Neural progenitor cell (in vitro differentiated cells): ENCODE results near the gene MGAT3. TPM values are rescaled to one million over a fixed set of nuclear protein-coding genes. Genes with fewer than 3 reads are reported as not detected.
A peak's percentile ranks its signal among the peaks of the same experiment; 100 is the strongest.

Source experiments
- DNase-seq: peaks from one replicate; pipeline ENCODE4 v3.0.0-alpha.2; 2016; ENCODE audit warnings: low spot score
- H2AFZ ChIP-seq: fragments of 200-600 bp; sonication (generic); replicated peaks from 2 replicates; pipeline ENCODE4 v1.6.1; 2016; ENCODE audit warnings: antibody characterized with exemption
- H3F3A ChIP-seq: fragments of 200-600 bp; sonication (generic); 2 replicates; pipeline ENCODE4 v1.6.1; 2016; ENCODE audit warnings: antibody characterized with exemption, low read depth
- H3K27ac ChIP-seq: fragments of 200-600 bp; sonication (generic); 2 replicates; pipeline ENCODE4 v1.5.1; 2016; ENCODE audit warnings: mild to moderate bottlenecking
- H3K27me3 ChIP-seq: fragments of 200-600 bp; sonication (generic); 2 replicates; pipeline ENCODE4 v1.6.1; 2016; ENCODE audit warnings: mild to moderate bottlenecking, moderate library complexity
- H3K36me3 ChIP-seq: fragments of 200-600 bp; sonication (generic); 2 replicates; pipeline ENCODE4 v1.5.1; 2016
- H3K4me1 ChIP-seq: fragments of 200-600 bp; sonication (generic); 2 replicates; pipeline ENCODE4 v1.6.1; 2016; ENCODE audit warnings: mixed run types
- H3K4me2 ChIP-seq: fragments of 200-600 bp; sonication (generic); 2 replicates; pipeline ENCODE4 v1.6.1; 2016
- H3K4me3 ChIP-seq: fragments of 200-600 bp; sonication (generic); 2 replicates; pipeline ENCODE4 v1.5.1; 2016
- H3K79me2 ChIP-seq: fragments of 200-600 bp; sonication (generic); 2 replicates; pipeline ENCODE4 v1.6.1; 2016; ENCODE audit warnings: low read depth
- H3K9ac ChIP-seq: fragments of 200-600 bp; sonication (generic); 2 replicates; pipeline ENCODE4 v1.6.1; 2016
- H3K9me3 ChIP-seq: fragments of 200-600 bp; sonication (generic); 2 replicates; pipeline ENCODE4 v1.5.1; 2016; ENCODE audit warnings: low read depth
- H4K20me1 ChIP-seq: fragments of 200-600 bp; sonication (generic); 2 replicates; pipeline ENCODE4 v1.6.1; 2016; ENCODE audit warnings: low read depth
- H3K27ac Mint-ChIP-seq: 3 replicates; pipeline ENCODE4 v1.8.0; 2021; ENCODE audit warnings: mixed read lengths
- H3K27me3 Mint-ChIP-seq: 2 replicates; pipeline ENCODE4 v1.8.0; 2022; ENCODE audit warnings: low read depth, mild to moderate bottlenecking, inconsistent platforms, moderate library complexity, mixed read lengths; ENCODE audit not compliant: insufficient read depth
- H3K36me3 Mint-ChIP-seq: 3 replicates; pipeline ENCODE4 v1.8.0; 2021; ENCODE audit warnings: mixed read lengths
- H3K4me1 Mint-ChIP-seq: 3 replicates; pipeline ENCODE4 v1.8.0; 2021; ENCODE audit warnings: mixed read lengths
- H3K4me3 Mint-ChIP-seq: 3 replicates; pipeline ENCODE4 v1.8.0; 2021; ENCODE audit warnings: mild to moderate bottlenecking, moderate library complexity, mixed read lengths
- H3K9me3 Mint-ChIP-seq: 3 replicates; pipeline ENCODE4 v1.8.0; 2020; ENCODE audit warnings: mixed read lengths
- EZH2 ChIP-seq: fragments of 200-600 bp; sonication (generic); IDR thresholded peaks from 2 replicates; pipeline ENCODE4 v1.6.1; 2017; ENCODE audit warnings: antibody characterized with exemption, mild to moderate bottlenecking, moderate library complexity
- EZH2phosphoT487 ChIP-seq: fragments of 200-600 bp; sonication (generic); IDR thresholded peaks from 2 replicates; pipeline ENCODE4 v1.6.1; 2017; ENCODE audit warnings: antibody characterized with exemption
- total RNA-seq: library from RNA; depleted of rRNA; stranded (reverse); fragments of >200 nt; gene quantifications from 2 replicates; pipeline ENCODE4 v1.2.3, GENCODE V29; 2015; ENCODE audit warnings: low replicate concordance
- TF ChIP-seq, protein P1 (sequence below): fragments of 200-600 bp; sonication (generic); IDR thresholded peaks from 2 replicates; pipeline ENCODE4 v1.5.1; 2017; ENCODE audit warnings: antibody characterized with exemption, mild to moderate bottlenecking

MGAT3 gene
- total RNA-seq, 1 donor from 2014 or later: 7.5 TPM

DNA sequence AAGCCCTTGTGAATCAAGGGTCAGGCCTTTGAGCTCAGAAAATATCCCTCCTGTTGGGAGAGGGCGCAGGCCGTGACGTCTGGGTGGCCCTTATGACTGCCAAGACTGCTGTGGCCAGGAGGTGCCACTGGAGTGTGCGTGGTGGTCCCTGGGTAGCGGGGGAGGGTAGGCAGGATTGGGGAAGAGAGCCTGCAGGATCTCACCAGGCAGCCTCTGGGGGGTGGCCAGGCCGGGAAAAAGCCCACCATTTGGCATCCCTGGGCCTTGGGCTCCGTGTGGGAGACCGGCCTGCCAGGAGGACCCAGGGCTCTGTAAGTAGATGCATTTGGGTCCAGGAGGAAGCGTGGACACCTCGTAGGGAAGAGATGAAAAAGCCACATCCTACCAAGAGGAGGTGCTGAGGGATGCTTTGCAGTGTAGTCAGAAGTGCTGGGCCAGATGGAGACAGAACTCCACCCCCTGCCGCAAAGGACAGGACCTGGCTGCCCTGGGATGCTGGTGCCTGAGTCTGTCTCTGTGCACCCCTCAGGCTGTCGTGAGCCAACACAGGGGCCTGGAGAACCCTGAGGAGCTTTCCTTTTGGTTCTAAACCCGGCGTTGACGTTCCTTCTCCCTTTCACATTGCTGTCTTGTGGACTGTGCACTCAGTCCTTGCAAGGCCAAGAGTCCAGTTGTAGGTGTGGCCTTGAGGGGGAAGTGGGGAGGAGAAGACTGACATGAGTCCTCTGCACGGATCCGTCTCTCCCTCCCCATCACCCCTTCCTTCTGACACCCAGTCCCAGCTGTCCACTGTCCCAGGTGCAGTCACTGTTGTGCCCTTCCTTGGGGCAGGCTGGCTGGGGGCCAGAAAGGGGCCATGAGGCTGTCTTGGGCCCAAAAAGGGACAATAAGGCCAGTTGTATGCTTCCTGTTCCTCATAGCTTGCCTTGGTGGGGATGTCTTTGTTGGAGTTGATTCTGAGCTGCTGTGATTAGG, 32.6 kb downstream of the MGAT3 start:
- Histone ChIP-seq H3K4me3 (no peak overlapping the region), H3F3A (no peaks in the 10 kb centered on the region)
- H3K27ac Mint-ChIP-seq: no peak overlapping the region

DNA sequence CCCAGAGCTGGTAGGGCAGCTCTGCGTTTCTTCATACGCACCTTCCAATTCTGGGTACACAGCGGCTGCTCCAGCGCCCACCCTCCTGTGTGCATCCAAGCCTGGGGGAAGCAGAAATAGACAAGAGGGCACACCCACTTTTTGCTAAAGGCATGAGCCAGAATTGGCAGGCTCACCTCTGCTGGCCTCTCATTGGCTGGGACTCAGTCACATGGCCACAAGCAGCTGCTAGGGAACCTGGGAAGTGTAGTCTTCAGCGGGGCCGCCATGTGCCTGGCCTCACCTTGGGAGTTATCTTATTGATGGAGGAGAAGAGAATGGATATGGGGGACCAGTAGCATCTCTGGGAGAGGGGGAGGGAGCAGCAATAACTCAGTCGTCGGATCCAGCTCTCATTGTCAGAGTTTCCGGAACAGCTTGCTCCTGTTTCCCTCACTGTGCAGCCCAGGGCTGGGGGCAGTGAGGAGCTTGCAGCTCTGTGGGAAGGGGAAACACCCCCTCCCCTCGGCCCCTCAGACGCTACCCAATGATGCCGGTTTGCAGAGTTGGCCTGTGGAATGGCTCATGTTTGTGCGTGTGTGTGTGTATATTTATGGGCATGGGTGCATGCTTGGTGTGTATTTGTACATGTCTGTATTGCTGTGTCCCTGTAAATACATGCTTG, 33.5 kb downstream of the MGAT3 start:
- Mint-ChIP-seq H3K9me3 (no peaks in the 10 kb centered on the region), H3K4me1 (peaks cover 5% of the 10 kb centered on the region), H3K36me3 (peaks cover 4% of the 10 kb centered on the region), H3K27me3 (peaks cover 9% of the 10 kb centered on the region), H3K27ac (peak overlapping the region; percentile 10), H3K4me3 (peak overlapping the region; percentile 15)
- H4K20me1 ChIP-seq: peaks cover 5% of the 10 kb centered on the region
- no peak for TF ChIP-seq EZH2
- TF ChIP-seq, protein P1, sequence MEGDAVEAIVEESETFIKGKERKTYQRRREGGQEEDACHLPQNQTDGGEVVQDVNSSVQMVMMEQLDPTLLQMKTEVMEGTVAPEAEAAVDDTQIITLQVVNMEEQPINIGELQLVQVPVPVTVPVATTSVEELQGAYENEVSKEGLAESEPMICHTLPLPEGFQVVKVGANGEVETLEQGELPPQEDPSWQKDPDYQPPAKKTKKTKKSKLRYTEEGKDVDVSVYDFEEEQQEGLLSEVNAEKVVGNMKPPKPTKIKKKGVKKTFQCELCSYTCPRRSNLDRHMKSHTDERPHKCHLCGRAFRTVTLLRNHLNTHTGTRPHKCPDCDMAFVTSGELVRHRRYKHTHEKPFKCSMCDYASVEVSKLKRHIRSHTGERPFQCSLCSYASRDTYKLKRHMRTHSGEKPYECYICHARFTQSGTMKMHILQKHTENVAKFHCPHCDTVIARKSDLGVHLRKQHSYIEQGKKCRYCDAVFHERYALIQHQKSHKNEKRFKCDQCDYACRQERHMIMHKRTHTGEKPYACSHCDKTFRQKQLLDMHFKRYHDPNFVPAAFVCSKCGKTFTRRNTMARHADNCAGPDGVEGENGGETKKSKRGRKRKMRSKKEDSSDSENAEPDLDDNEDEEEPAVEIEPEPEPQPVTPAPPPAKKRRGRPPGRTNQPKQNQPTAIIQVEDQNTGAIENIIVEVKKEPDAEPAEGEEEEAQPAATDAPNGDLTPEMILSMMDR: no peak
- no peak for TF ChIP-seq EZH2phosphoT487
- no peak overlapping the region for H3K4me3 ChIP-seq
- no peaks in the 10 kb centered on the region for H3F3A ChIP-seq
- H3K27ac ChIP-seq: no peak overlapping the region
- no peak overlapping the region for H3K9ac ChIP-seq
- H3K4me2 ChIP-seq: peak overlapping the region; percentile 56
- H3K36me3 ChIP-seq: no peaks in the 10 kb centered on the region
- DNase-seq: peak; percentile 89
- no peaks in the 10 kb centered on the region for H3K4me1 ChIP-seq
- no peak overlapping the region for H2AFZ ChIP-seq
- no peaks in the 10 kb centered on the region for H3K79me2 ChIP-seq
- H3K27me3 ChIP-seq: peaks cover 5% of the 10 kb centered on the region
- H3K9me3 ChIP-seq: no peaks in the 10 kb centered on the region

More for the DNA sequence above, 32.6 kb downstream of the MGAT3 start:
- H3K4me1 ChIP-seq: no peaks in the 10 kb centered on the region
- no peaks in the 10 kb centered on the region for H3K9me3 Mint-ChIP-seq
- no peak for DNase-seq
- peaks cover 9% of the 10 kb centered on the region for H3K27me3 Mint-ChIP-seq
- no peak for TF ChIP-seq EZH2
- no peak for TF ChIP-seq EZH2phosphoT487
- TF ChIP-seq, protein P1: no peak
- peaks cover 5% of the 10 kb centered on the region for H4K20me1 ChIP-seq
- H2AFZ ChIP-seq: no peak overlapping the region
- no peaks in the 10 kb centered on the region for H3K79me2 ChIP-seq
- H3K27ac ChIP-seq: no peak overlapping the region
- H3K36me3 ChIP-seq: no peaks in the 10 kb centered on the region
- H3K4me2 ChIP-seq: peak overlapping the region; percentile 56
- peaks cover 5% of the 10 kb centered on the region for H3K4me1 Mint-ChIP-seq
- no peak overlapping the region for H3K9ac ChIP-seq
- peaks cover 4% of the 10 kb centered on the region for H3K36me3 Mint-ChIP-seq
- H3K9me3 ChIP-seq: no peaks in the 10 kb centered on the region
- peak overlapping the region; percentile 15 for H3K4me3 Mint-ChIP-seq
- peaks cover 5% of the 10 kb centered on the region for H3K27me3 ChIP-seq

DNA sequence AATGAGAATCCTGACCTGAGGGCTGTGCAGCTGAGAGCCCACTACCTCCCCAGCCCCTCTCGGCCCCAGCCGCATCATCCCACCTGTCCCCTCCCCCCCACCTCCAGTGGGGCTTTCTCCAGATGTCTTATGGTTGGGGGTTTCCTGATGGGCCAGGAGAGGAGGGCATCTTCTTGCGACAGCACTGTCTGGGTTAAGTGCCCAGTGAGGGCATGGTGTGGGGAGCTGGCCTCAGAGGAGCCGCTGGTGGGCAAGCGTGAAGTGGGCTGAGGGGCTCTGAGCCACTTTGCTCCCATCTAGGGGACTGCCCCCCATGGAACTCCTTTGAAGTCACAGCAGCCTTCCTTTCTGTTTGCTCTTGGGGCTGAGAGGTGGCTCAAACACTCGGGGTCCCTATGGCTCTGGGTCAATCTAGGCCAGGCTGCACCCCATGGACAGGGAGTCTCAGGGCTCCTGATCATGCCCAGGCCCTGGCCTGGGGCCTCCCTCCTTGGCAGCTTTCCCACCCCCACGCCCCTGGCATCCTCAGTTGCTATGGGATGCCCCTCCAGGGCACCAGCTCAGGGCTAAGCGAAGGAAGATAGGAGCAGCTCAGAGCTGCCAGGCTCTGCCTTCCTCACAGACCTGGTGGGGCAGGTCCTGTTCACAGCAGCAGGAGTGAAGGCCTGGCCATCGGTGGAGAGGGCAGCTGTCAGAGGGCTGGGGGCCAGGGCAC, 34.3 kb downstream of the MGAT3 start:
- no peak overlapping the region for H3K4me3 ChIP-seq
- H3K9ac ChIP-seq: no peak overlapping the region
- H3K4me3 Mint-ChIP-seq: no peak overlapping the region
- no peak overlapping the region for H3K27ac ChIP-seq
- no peaks in the 10 kb centered on the region for H3K79me2 ChIP-seq
- H2AFZ ChIP-seq: no peak overlapping the region
- H3K9me3 ChIP-seq: no peaks in the 10 kb centered on the region
- H3K36me3 Mint-ChIP-seq: peaks cover 4% of the 10 kb centered on the region
- H3K4me1 Mint-ChIP-seq: peaks cover 7% of the 10 kb centered on the region
- no peaks in the 10 kb centered on the region for H3K36me3 ChIP-seq
- H3K4me1 ChIP-seq: peaks cover 2% of the 10 kb centered on the region
- TF ChIP-seq EZH2phosphoT487 (no peak), EZH2 (no peak)
- TF ChIP-seq, protein P1: no peak
- H3K27me3 ChIP-seq: peaks cover 5% of the 10 kb centered on the region
- no peak overlapping the region for H3K4me2 ChIP-seq
- H3K27me3 Mint-ChIP-seq: peaks cover 9% of the 10 kb centered on the region
- peaks cover 5% of the 10 kb centered on the region for H4K20me1 ChIP-seq
- H3F3A ChIP-seq: peaks cover 7% of the 10 kb centered on the region
- H3K9me3 Mint-ChIP-seq: no peaks in the 10 kb centered on the region
- no peak for DNase-seq
- H3K27ac Mint-ChIP-seq: no peak overlapping the region
